Activated CD4-positive, alpha-beta T cell treated with anti-CD3 and anti-CD28 coated beads, Interleukin-2, amount 50 U/mL, for 48 hours (primary cell): ENCODE data around the gene PIGH.
"Not testable (repeated sequence)": the region's sequence is repeated elsewhere in the genome, so short reads cannot be mapped to it uniquely, and the experiment has no call there.

Experiments used
- DNase-seq, 2 experiments: peaks; one replicate each; pipeline ENCODE4 v3.0.0-alpha.2; 2020

PIGH gene, protein sequence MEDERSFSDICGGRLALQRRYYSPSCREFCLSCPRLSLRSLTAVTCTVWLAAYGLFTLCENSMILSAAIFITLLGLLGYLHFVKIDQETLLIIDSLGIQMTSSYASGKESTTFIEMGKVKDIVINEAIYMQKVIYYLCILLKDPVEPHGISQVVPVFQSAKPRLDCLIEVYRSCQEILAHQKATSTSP

GRCh38 chr14:67599698-67600561 is at the start of gene PIGH:
TSS of gene PIGH (minus strand) at chr14:67600268. CDS start at chr14:67600203, 65 bp downstream.
- DNase-seq = peak; percentile 96

DNA sequence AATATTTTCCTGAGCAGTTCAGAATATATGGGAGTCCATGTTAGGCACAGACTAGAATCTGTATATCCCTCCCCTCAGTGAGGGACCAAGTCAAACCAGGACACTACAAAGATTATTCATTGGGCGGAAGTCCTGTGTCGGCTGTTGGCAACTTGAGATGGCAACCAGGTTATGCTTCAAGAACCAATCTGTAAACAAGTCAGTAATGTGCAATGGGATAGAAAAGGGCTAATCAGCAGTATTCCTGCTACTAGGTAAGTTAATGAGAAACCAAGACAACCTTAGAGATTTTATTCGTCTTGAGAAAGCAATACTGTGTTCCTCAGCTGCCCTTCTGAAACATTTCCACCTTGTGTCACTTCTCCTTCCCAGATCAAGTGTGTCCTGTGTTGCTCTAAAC is 46.1 kb upstream of the PIGH start:
- no peak for DNase-seq

DNA sequence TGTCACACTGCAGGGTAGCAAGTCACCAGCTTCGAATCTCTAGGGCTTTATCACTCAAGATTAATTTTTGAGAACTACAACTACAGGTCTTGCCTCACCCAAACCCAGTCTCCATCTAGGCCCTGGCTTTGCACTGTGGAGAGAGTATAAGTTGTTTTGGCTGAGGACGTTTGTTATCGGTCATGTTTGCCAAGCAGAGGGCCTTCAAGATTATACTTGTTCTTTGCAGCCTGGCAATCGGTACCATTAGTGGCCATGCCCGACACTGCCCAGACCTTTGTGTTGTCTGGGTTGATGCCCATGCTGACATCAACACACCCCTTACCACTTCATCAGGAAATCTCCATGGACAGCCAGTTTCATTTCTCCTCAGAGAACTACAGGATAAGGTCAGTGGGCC is 45.3 kb upstream of the PIGH start:
- DNase-seq = no peak

GRCh38 chr14:67644428-67644827 is 44.4 kb upstream of the PIGH start:
- DNase-seq = no peak

GRCh38 chr14:67643713-67644112 is 43.6 kb upstream of the PIGH start:
- no peak for DNase-seq

DNA sequence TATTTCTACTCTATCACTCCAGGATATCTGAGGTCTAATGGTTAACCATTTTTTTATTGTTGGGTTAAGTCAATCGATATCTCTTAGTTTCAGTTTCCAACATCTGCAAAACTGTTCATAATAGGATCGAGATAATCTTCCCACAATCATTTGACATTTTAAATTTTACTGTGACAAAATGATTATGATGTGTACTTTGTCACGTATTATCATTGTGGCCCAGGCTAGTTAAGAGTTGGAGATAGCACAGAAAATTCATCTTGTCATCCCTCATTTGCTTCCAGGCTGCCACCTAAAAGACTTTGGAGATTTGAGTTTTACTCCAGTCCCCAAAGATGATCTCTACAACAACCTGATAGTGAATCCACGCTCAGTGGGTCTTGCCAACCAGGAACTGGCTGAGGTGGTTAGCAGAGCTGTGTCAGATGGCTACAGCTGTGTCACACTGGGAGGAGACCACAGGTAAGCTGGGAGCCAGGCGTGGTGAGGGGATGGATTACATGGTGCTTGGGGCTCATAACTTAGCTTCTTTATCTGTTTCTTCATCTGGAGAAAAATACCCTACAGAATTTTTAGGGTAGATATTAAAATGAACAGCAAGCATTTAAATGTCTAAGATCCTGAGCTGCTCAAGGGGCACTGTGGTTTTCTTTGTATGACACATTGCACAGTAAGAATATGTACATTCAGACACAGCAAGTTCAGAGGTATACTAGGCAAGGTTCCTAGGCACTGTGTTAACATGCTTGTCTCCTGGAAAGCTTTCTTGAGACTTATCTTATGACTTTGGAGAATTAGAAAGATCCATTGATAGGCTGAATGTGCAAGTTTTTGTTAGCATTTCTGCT is 42.1 kb upstream of the PIGH start:
- DNase-seq = peak; percentile 17 to 47

DNA sequence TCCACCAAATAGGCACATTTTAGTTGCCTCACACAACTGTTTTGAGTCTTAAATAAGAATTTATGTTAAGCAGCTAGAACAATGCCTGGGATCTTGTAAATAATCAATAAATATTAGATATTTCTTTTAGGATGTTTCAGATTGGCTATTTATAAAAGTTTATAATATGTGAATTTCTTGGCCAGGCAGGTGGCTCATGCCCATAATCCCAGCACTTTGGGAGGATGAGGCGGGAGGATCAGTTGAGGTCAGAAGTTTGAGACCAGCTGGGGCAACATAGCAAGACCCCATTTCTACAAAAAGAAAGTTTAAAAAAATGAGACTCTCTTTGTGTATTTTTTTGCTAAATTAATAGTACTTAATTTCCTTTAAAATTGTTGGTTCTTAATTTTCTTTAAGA is 41.4 kb upstream of the PIGH start:
- no peak for DNase-seq

DNA sequence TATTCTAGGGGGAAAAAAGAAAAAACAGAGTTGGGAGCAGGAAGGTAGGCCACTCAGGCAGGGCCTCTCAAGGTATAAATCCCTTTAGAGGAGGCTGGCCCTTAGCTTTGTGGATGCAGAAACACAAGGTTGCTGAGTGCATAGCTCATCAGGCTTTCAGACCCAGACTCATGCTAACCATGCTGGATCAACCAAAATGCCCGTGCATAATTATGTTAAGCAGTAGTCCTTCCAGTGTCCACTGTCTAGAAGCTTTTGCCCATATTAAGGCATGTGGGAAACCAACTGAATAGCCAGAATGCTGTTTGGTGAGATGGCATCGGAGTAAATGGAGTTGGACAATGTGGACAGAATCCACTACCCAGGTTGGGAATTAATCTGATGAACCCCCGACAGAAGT is 38.6 kb upstream of the PIGH start:
- DNase-seq = no peak

DNA sequence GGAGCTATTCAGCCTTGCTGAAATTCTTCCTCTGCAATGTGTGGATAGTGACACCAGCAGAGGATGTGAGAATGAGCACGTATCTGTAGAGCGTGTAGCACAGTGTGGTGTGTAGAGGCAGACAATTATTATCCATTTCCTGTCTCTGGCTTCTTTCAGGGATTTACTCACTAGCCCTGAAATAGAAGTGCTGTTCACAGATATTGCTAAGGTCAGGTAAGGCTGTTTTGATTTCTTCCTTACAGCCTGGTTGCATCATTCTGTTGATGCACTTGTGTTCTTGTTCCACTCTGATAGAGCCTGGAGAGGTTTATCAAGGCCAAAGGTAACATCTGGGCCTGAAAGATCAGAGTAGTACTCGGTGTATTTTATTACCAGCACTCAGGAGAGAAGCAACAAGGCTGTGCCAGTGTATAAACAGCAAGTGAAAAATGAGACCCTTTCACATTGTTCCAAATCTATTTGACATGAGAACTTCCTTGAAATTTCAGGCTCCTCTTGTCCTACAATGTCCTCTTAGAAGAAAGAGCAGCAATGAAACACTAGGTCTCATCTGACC is 36.4 kb upstream of the PIGH start:
- no peak for DNase-seq

GRCh38 chr14:67633451-67634147 is 33.5 kb upstream of the PIGH start:
- DNase-seq = no peak

DNA sequence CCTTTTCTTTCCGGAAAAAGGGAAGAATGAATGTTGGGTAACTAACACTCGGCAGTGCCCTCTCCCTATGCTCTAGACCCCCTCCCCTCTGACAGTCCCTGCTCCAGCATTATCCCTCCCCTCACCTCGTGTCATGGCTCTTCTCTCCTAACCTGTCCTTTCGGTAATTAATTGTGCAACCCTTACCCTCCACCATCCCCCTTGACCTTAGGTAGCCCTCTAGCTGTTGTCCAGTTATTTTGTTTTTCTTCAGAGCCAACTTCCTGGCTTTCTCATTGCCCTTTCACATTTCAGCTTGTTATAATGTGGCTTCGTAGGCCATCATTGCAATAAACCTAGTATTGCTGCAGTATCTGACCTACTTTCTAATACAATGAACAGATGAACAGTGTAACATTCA is 30.9 kb upstream of the PIGH start:
- no peak for DNase-seq

DNA sequence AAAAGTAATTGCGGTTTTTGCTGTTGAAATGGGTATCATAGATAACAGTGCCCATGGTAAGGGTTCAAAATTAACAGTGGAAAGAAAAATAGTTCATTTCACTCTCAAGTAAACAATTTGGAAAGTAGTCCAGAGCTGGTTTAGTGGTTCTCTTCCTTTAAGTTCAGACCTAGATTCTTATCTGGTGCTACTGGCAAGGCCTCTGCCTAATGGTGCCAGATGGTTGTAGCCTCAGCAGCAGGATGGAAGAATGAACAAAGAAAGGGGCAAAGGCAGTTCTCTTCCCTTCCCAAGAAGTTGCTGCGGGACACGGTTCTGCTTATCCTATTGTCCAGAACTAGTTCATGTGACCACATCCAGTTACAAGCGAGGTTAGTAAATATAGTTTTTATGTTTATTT is 30.1 kb upstream of the PIGH start:
- DNase-seq = no peak

GRCh38 chr14:67627519-67627918 is 27.5 kb upstream of the PIGH start:
- DNase-seq = no peak

DNA sequence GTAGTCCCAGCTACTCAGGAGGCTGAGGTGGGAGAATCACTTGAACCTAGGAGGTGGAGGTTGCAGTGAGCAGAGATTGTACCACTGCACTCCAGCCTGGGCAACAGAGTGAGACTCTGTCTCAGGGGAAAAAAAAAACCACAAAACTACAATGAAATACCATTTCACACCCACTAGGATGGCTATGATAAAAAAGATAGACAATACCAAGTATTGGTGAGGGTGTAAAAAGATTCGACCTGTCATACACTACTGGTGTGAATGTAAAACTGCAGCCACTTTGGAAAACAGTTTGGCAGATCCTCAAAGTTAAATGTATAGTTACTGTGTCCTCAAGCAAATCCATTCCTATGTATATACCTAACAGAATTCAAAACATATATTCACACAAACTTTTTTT is 26.1 kb upstream of the PIGH start:
- not testable (repeated sequence) for DNase-seq

- no peak for DNase-seq
Observed at GRCh38 chr14:67623114-67623513, 23.0 kb upstream of the PIGH start.

DNA sequence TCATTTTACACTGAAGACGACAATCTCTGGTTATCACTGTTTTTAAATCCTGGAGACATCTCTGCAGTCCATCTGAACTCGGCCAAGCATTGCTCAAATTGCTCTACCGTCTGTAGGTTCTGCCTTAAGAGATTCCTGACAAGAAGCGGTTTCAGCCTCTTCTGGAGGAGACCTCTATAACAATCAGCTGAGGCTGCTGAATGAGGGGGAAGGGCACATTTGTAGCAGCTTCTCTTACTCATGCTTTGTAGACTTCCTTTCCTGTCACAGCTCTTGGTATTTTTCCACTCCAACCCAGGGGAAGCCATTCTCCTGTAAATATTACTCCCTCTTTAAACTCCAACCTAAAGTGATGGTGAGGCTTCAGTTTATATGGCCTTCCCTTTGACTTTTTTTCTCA is 22.6 kb upstream of the PIGH start:
- DNase-seq = no peak

DNA sequence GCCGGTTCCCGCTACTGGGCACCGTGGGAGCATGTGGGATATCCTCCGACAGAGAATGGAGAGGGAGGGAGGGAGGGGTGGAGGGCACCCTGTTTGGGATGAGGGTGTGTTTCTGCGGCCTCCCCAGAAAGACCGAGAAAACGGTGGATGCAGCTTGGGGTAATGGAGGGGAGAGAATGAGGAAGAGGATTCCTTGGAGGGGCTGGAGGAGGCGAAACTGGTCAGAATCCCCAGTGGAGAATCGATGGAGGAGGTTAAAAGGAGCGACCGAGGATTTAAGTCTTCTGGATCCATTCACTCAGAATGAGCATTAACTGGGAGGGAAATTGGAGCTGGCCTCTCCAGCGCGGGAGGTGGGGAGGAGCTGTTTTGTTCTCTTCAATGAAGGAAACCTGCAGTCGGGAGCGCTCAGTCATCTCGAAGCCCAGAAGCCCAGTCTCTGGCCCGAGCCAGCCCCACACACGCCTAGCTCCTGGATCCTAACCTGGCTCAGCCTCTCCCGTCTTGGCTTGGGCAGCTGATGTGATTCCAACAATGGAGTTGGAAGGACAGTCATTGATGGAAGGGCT is 20.2 kb upstream of the PIGH start:
- peak in 1 of 2 experiments; percentile 18 for DNase-seq

DNA sequence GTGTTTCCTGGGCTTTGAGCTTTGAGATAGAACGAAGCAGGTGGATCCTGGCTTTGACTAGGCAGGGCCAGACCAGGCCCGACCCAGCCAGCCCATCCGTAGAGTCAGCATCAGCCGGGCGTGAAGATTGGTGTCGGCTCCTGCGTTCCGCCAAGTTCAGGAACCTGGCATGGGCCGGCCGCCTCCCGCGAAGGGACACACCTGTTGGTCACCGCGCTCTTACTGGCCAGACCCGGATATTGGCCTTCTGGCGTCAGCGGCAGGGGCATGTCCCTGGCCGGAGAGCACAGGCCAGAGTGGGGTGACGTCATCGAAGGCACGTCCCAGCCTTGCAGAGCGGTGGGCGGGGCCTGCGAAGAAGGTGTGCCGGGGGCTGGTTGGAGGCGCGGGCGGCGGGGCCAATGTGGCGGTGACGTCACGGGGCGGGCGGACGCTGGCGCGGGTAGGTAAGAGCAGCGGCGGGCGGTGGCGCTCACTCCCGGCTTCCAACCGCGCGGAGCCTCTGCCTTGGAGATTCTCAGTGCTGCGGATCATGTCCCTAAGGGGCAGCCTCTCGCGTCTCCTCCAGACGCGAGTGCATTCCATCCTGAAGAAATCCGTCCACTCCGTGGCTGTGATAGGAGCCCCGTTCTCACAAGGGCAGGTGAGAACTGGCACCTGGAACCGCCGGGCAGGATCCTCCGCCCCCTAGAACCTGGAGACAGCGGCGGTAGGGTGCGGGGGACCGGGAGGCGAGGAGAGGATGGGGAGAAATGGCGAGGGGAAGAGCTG is 19.6 kb upstream of the PIGH start, which contains the start of gene ARG2:
TSS of gene ARG2 (plus strand) at position 475 of the 771 bp plus-strand sequence. CDS start at position 533, 58 bp downstream.
- peak; percentile 98 for DNase-seq

DNA sequence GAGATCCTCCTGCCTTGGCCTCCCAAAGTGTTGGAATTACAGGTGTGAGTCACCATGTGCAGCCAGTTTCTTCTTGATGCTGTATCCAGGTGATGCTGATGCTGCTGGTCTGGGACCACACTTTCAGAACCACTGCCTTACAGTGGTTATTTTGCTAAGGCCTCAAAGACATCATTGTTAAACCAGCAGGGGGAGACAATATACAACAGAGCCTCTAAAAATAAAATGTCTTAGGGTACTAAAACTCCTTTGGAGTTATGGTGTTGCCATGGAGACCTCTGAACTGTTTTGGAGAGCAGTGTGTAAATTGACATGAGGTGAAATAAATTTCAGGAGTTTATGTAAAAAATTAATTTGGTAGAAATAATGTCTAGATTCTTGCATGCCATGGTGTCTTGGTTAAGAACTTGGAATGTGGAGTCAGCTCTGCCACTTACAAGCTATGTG is 18.6 kb upstream of the PIGH start:
- no peak for DNase-seq

GRCh38 chr14:67610491-67610890 is 10.4 kb upstream of the PIGH start:
- DNase-seq = no peak

GRCh38 chr14:67609642-67610310 is 9.7 kb upstream of the PIGH start:
- no peak for DNase-seq
